Breast epithelium (tissue), 4 donors: ENCODE data around the gene TSPEAR. TPM values are rescaled to one million over a fixed set of nuclear protein-coding genes. Genes with fewer than 3 reads are reported as not detected.

ENCODE experiments used
- DNase-seq, 2 donors: peaks; one replicate each; pipeline ENCODE4 v3.0.0-alpha.2; 2019; ENCODE audit warnings: low spot score in 2 of 2
- H3K27ac ChIP-seq, 2 donors: fragments of 200-600 bp; sonication (generic) in 1 of 2; one replicate each; pipeline ENCODE4 v1.5.1; 2016 to 2019; ENCODE audit warnings: mild to moderate bottlenecking in 1 of 2
- H3K27me3 ChIP-seq, 2 donors: fragments of 200-600 bp; sonication (generic) in 1 of 2; one replicate each; pipeline versions ENCODE4 v1.5.1 to v1.6.0; 2017 to 2019; ENCODE audit warnings: control low read depth in 1 of 2, mild to moderate bottlenecking in 1 of 2
- H3K36me3 ChIP-seq: fragments of 200-600 bp; one replicate; pipeline ENCODE4 v1.5.1; 2019
- H3K4me1 ChIP-seq, 2 donors: fragments of 200-600 bp; sonication (generic); one replicate each; pipeline ENCODE4 v1.5.1; 2016 to 2019; ENCODE audit warnings: control low read depth in 1 of 2
- H3K4me3 ChIP-seq, 3 donors: fragments of 200-600 bp; sonication (generic); 1 replicate in 2 of 3; 2 replicates in 1 of 3; pipeline ENCODE4 v1.5.1; 2016 to 2019; ENCODE audit warnings: mild to moderate bottlenecking in 3 of 3, moderate library complexity in 2 of 3
- H3K9me3 ChIP-seq, 2 donors: fragments of 200-600 bp; sonication (generic) in 1 of 2; one replicate each; pipeline ENCODE4 v1.5.1; 2016 to 2019; ENCODE audit warnings: control low read depth in 1 of 2
- POLR2A ChIP-seq: fragments of 450-650 bp; IDR thresholded peaks from one replicate; pipeline ENCODE4 v1.6.1; 2016; ENCODE audit warnings: antibody characterized with exemption, mild to moderate bottlenecking, moderate library complexity
- POLR2AphosphoS5 ChIP-seq, 3 donors: sonication (generic); formaldehyde crosslinking; IDR thresholded peaks; one replicate each; pipeline ENCODE4 v1.6.1; 2017; ENCODE audit warnings: antibody characterized with exemption in 3 of 3
- intact Hi-C: fragments of 100-400 bp; cut with DNase I; formaldehyde crosslinking; loops from one replicate; pipeline ENCODE4 v1.15.1; 2023; ENCODE audit warnings: low total_unique reads
- total RNA-seq, 3 donors: library from RNA; depleted of rRNA; stranded (reverse); fragments of >200 nt; gene quantifications; one replicate each; pipeline ENCODE4 v1.1.0, GENCODE V29; 2016
- TF ChIP-seq, protein P1 (sequence below), 3 donors: fragments of 450-650 bp; IDR thresholded peaks; one replicate each; pipeline ENCODE4 v1.5.1; 2016 to 2017; ENCODE audit warnings: antibody characterized with exemption in 3 of 3, mild to moderate bottlenecking in 3 of 3, moderate library complexity in 3 of 3

The TSPEAR gene
- total RNA-seq, 3 donors from 2014 or later = 0.15 TPM; not detected in 2

GRCh38 chr21:44736291-44737004 is 25.1 kb upstream of the TSPEAR start:
- TF ChIP-seq, protein P1, sequence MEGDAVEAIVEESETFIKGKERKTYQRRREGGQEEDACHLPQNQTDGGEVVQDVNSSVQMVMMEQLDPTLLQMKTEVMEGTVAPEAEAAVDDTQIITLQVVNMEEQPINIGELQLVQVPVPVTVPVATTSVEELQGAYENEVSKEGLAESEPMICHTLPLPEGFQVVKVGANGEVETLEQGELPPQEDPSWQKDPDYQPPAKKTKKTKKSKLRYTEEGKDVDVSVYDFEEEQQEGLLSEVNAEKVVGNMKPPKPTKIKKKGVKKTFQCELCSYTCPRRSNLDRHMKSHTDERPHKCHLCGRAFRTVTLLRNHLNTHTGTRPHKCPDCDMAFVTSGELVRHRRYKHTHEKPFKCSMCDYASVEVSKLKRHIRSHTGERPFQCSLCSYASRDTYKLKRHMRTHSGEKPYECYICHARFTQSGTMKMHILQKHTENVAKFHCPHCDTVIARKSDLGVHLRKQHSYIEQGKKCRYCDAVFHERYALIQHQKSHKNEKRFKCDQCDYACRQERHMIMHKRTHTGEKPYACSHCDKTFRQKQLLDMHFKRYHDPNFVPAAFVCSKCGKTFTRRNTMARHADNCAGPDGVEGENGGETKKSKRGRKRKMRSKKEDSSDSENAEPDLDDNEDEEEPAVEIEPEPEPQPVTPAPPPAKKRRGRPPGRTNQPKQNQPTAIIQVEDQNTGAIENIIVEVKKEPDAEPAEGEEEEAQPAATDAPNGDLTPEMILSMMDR (IDR thresholded peaks at IDR 0.05) = no peak
- TF ChIP-seq POLR2A (no peak), POLR2AphosphoS5 (IDR thresholded peaks at IDR 0.05) (no peak)
- H3K27ac ChIP-seq = no peak overlapping the region
- peaks cover 48 to 61% of the 10 kb centered on the region in 2 donors for H3K9me3 ChIP-seq
- H3K27me3 ChIP-seq = no peaks in the 10 kb centered on the region
- no peaks in the 10 kb centered on the region for H3K36me3 ChIP-seq
- DNase-seq = peak in 1 of 2 donors; percentile 35
- no peaks in the 10 kb centered on the region for H3K4me1 ChIP-seq
- intact Hi-C loops = no loop called here
- no peak overlapping the region for H3K4me3 ChIP-seq

- Histone ChIP-seq H3K27me3 (no peaks in the 10 kb centered on the region), H3K4me1 (no peaks in the 10 kb centered on the region), H3K4me3 (no peak overlapping the region), H3K36me3 (no peaks in the 10 kb centered on the region), H3K27ac (no peak overlapping the region), H3K9me3 (peaks cover 48 to 61% of the 10 kb centered on the region in 2 donors)
- intact Hi-C loops = no loop called here
- DNase-seq = no peak
- TF ChIP-seq, protein P1 (IDR thresholded peaks at IDR 0.05) = no peak
- TF ChIP-seq POLR2A (no peak), POLR2AphosphoS5 (IDR thresholded peaks at IDR 0.05) (no peak)
Measured at GRCh38 chr21:44735821-44736220, 24.4 kb upstream of the TSPEAR start.

DNA sequence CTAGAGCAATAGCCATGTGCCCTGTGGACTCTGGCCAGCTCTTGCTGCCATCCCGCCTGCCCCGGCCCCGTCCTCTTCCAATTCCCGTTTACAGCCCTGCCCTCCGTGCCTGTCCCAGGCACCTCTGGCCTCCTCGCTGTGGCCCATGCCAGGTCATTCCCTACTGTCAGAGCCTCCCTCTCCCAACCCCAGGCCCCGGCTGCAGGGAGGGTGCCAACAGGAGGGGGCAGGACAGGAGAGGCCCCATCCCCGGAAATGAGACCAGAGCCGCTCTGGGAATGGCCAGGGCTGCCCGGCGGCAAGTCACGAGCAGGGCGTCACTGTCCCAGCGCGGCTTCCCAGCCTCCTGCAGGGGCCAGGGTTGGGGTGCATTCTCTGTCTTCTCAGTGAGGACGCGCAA is 23.5 kb upstream of the TSPEAR start:
- Histone ChIP-seq H3K27me3 (peaks cover 0 to 4% of the 10 kb centered on the region in 2 donors), H3K4me3 (no peak overlapping the region), H3K4me1 (no peaks in the 10 kb centered on the region), H3K9me3 (peaks cover 47 to 55% of the 10 kb centered on the region in 2 donors), H3K27ac (no peak overlapping the region), H3K36me3 (no peaks in the 10 kb centered on the region)
- TF ChIP-seq, protein P1 (IDR thresholded peaks at IDR 0.05) = no peak
- no peak for TF ChIP-seq POLR2AphosphoS5 (IDR thresholded peaks at IDR 0.05)
- TF ChIP-seq POLR2A = no peak
- DNase-seq = no peak
- intact Hi-C loops = no loop called here

GRCh38 chr21:44734026-44734745 is 22.8 kb upstream of the TSPEAR start:
- H3K27me3 ChIP-seq = peaks cover 0 to 9% of the 10 kb centered on the region in 2 donors
- H3K36me3 ChIP-seq = no peaks in the 10 kb centered on the region
- no peak overlapping the region for H3K27ac ChIP-seq
- H3K4me1 ChIP-seq = no peaks in the 10 kb centered on the region
- H3K9me3 ChIP-seq = peaks cover 40 to 48% of the 10 kb centered on the region in 2 donors
- intact Hi-C loops = no loop called here
- DNase-seq = no peak
- TF ChIP-seq POLR2A (no peak), POLR2AphosphoS5 (IDR thresholded peaks at IDR 0.05) (no peak)
- TF ChIP-seq, protein P1 (IDR thresholded peaks at IDR 0.05) = no peak
- H3K4me3 ChIP-seq = no peak overlapping the region

DNA sequence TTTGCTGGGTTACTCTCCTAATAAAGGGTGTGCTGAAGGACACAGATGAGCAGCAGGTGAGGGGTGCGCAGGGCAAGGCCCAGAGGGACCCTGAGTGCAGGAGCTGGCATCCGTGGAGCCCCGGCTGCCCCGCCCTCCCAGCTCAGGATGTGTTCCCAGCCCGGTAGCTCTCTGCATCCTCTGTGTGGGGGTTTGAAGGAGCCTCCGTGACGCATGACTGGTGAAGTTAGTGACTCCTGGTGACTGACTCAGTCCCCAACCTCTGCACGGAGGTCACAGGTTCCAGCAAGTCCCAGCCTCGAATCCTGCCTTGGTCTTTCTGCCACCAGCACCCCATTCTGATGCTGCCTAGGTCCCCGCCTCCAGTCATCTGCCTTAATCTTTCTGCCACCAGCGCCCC is 21.6 kb upstream of the TSPEAR start:
- intact Hi-C loops = no loop called here
- H3K27ac ChIP-seq = no peak overlapping the region

More for the DNA sequence above, 21.6 kb upstream of the TSPEAR start:
- Histone ChIP-seq H3K36me3 (no peaks in the 10 kb centered on the region), H3K9me3 (peaks cover 28 to 36% of the 10 kb centered on the region in 2 donors), H3K4me3 (no peak overlapping the region), H3K4me1 (no peaks in the 10 kb centered on the region), H3K27me3 (peaks cover 0 to 13% of the 10 kb centered on the region in 2 donors)
- TF ChIP-seq, protein P1 (IDR thresholded peaks at IDR 0.05) = no peak
- DNase-seq = no peak
